ACHN (cell line): Measurements from ENCODE around the gene GGT6.
"Not testable (repeated sequence)": the region's sequence is repeated elsewhere in the genome, so short reads cannot be mapped to it uniquely, and the experiment has no call there.

Source experiments
- DNase-seq: peaks from one replicate; pipeline ENCODE4 v3.0.0-alpha.2; 2015
- in situ Hi-C: cut with HindIII; loops from 2 replicates; pipeline ENCODE4 v1.10.0; 2017; ENCODE audit warnings: low sequenced_read_pairs, low pct_ligation_motif_present, low pct_unique_long_range_greater_than_20kb

GGT6 gene, protein sequence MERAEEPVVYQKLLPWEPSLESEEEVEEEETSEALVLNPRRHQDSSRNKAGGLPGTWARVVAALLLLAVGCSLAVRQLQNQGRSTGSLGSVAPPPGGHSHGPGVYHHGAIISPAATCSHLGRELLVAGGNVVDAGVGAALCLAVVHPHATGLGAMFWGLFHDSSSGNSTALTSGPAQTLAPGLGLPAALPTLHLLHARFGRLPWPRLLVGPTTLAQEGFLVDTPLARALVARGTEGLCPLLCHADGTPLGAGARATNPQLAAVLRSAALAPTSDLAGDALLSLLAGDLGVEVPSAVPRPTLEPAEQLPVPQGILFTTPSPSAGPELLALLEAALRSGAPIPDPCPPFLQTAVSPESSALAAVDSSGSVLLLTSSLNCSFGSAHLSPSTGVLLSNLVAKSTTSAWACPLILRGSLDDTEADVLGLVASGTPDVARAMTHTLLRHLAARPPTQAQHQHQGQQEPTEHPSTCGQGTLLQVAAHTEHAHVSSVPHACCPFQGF

GRCh38 chr17:4560421-4560820, at the start of gene GGT6:
Gene GGT6, minus strand, starts transcription at chr17:4560577. Its CDS starts 56 bp downstream, at chr17:4560521.
- no peak for DNase-seq
- in situ Hi-C loops = loop anchor here (10.0 kb wide), 1 partner anchor 64 kb away; no protein-coding TSS in a partner anchor

DNA sequence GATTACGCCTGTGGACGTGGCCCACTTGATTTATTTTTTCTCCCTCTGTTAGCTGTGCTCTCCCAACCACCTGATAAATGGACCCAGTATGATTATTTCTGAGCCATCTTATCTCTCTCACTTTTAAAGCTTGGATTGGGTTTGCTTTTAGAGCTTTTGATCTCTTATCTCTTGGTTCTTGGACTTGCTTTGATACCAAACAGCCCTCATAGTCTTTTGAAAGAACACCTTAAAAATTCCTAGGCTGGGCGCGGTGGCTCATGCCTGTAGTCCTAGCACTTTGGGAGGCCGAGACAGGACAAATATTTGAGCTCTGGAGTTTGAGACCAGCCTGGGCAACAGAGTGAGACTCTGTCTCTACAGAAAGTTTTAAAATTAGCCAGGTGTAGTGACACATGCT, 49.8 kb upstream of the GGT6 start:
- in situ Hi-C loops = no loop called here

DNA sequence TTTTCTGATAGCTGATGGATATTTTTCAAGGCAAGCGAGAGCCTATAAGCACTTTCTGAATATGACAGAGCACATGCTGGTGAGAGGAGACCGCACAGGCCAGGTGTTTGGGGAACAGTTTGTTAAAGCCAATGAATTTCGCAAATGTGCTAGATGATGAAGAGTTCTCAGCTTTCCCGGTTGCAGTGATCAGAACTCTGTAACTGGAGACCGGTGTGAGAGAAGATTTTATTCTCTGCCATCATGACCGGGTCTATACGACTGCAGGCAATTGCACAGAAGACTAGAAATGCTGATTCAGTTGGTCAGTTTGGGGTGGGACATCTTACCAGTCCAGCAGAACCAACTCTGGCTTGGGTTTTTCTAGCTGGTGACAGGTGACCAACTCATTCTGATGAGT, 49.4 kb upstream of the GGT6 start:
- DNase-seq = no peak
- in situ Hi-C loops = no loop called here

More for the DNA sequence above, 49.8 kb upstream of the GGT6 start:
- DNase-seq = no peak

GRCh38 chr17:4607773-4608187, 47.4 kb upstream of the GGT6 start:
- in situ Hi-C loops = no loop called here
- DNase-seq = no peak

DNA sequence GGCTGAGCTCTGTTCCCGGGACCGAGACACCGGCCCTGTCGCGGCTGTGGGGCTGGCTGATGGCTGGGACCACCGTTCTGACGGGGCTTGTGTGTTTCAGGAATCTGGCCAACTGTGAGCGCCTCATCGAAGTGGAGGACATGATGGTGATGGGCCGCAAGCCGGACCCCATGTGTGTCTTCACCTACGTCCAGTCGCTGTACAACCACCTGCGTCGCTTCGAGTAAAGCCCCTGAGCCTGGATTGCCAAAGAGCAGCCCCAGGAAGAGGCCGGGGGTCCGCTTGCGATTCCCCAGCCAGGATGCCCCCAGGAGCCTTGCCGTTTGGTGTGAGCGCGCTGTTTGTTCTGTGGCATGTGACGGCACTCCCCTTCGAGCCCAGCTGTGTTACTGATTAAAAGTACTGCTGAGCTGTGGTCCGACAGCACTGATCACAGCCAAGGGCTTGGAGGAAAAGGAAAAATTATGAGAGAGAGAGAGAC, 46.9 kb upstream of the GGT6 start:
- no peak for DNase-seq
- in situ Hi-C loops = no loop called here

DNA sequence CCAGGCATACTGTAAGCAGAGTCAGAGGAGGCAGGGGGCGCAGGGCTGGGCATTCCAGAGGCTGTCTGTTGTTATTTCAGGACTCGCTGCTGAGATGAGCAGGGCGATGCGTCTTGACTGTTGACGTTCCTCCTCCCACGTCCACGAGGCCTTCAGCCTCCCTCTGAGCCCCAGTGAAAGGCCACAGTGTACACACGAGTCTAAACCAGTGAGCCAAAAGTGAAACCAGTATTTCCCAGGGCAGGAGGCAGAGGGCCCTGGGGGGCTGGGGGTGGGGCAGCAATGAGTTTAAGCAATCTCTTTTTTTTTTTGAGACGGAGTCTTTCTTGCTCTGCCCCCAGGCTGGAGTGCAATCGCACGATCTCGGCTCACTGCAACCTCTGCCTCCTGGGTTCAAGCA, 45.4 kb upstream of the GGT6 start:
- no peak for DNase-seq
- in situ Hi-C loops = no loop called here

DNA sequence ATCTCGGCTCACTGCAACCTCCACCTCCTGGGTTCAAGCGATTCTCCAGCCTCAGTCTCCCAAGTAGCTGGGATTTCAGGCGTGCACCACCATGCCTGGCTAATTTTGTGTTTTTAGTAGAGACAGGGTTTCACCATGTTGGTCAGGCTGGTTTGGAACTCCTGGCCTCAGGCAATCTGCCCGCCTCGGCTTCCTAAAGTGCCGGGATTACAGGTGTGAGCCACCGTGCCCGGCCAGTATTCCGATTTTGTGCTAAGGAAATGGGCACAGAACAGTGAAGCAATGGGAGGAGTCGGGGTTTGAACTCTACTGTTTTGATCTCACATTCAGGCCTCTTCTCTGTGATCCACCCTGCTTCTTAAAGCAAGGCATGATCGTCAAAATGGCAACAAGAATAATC, 44.4 kb upstream of the GGT6 start:
- DNase-seq, in situ Hi-C loops: not testable (repeated sequence)

- DNase-seq = no peak
- in situ Hi-C loops = no loop called here
Measured at GRCh38 chr17:4604111-4604644, 43.8 kb upstream of the GGT6 start.

DNA sequence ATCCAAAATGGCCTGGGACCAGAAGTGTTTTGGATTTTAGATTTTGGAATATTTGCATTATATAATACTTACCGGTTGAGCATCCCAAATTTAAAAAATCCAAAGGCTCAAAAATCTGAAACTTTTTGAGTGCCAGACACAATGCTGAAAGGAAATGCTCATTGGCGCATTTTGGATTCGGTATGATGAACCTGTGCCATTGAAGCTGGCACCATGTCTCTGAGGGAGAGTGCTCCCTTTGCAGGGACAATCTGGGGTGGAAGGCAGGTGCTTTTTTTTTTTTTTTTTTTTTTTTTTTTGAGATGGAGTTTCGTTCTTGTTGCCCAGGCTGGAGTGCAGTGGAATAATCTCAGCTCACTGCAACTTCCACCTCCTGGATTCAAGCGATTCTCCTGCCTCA, 41.7 kb upstream of the GGT6 start:
- in situ Hi-C loops = no loop called here
- DNase-seq = no peak

- DNase-seq = no peak
- in situ Hi-C loops = no loop called here
Measured at GRCh38 chr17:4601326-4601725, 40.9 kb upstream of the GGT6 start.

DNA sequence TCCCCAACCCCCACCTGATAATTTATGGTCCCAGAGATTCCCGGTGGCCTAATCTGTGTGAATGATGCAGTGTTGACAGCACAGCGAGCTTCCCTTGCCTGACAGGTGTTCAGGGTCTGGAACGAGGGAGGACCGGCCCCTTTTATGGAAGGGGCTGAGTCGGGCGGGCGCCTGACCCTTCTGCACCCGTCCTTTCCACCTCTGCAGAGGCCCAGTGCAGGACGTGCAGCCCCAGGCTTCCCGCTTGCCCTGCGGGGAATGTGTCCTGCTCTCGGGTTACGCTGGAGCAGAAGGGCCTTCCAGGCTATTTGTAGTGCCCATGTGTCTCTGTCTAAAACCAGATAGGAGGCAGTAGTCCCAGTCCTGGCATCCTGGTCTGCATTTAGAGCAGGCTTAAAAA, 40.2 kb upstream of the GGT6 start:
- in situ Hi-C loops = no loop called here
- no peak for DNase-seq

GRCh38 chr17:4599505-4600281, 39.3 kb upstream of the GGT6 start:
- no peak for DNase-seq
- in situ Hi-C loops = no loop called here

DNA sequence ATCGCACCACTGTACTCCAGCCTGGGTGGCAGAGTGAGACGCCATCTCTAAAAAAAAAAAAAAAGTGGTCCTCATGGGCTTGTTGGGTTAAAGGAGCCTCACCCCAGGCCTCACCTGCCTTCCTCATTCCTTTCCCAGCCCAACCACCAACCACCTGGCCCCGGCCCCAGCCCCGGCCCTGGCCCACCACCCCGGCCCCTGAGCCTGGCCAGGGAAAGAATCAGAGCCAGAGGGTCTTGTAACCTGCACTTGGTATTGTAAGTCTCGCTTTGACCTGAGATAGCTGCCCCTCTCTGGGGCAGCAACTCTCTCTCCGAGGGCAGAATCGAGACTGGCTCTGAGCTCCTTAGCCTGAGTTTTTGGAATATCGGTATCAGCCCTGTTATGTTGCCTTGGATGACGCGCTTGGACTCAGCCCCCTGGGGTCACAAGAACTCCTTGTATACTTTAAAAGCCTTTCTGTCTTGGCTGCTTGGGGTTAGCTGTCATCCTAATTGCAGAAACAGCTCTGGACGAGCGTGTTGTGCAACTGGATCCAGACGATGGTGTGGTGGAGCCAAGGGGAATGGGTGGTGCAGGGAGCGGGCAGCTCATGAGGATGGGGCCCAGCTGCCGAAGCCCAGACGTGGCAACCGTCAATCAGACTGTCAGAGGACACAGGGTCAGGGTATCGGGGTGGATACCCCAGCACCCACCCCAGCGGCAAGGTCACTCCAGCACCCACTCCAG, 38.6 kb upstream of the GGT6 start:
- no peak for DNase-seq
- in situ Hi-C loops = no loop called here

GRCh38 chr17:4597975-4598374, 37.6 kb upstream of the GGT6 start:
- no peak for DNase-seq
- in situ Hi-C loops = no loop called here

GRCh38 chr17:4596636-4597380, 36.4 kb upstream of the GGT6 start:
- in situ Hi-C loops = no loop called here
- no peak for DNase-seq

- in situ Hi-C loops, DNase-seq: not testable (repeated sequence)
Measured at GRCh38 chr17:4595685-4596342, 35.4 kb upstream of the GGT6 start.

GRCh38 chr17:4594931-4595684, 34.7 kb upstream of the GGT6 start:
- DNase-seq = no peak
- in situ Hi-C loops = no loop called here
